NCI-H1930 (cell line): ENCODE measurements around the gene MFSD6.
"Not testable (repeated sequence)": the region's sequence is repeated elsewhere in the genome, so short reads cannot be mapped to it uniquely, and the experiment has no call there.

Experiments used
- DNase-seq, 2 experiments: peaks; one replicate each; lab custom pipeline; 2025; lab: John Stamatoyannopoulos, UW

Gene MFSD6

GRCh38 chr2:190466819-190467446 lies 58.8 kb downstream of the MFSD6 start:
- no peak for DNase-seq

- no peak for DNase-seq
Observed at GRCh38 chr2:190467575-190468083, 59.5 kb downstream of the MFSD6 start.

- DNase-seq = not testable (repeated sequence)
Observed at GRCh38 chr2:190468354-190468753, 60.2 kb downstream of the MFSD6 start.

GRCh38 chr2:190468814-190469569 lies 60.8 kb downstream of the MFSD6 start:
- DNase-seq = peak; percentile 20 to 77

- peak; percentile 39 to 71 for DNase-seq
Observed at GRCh38 chr2:190469771-190470170, 61.6 kb downstream of the MFSD6 start.

- no peak for DNase-seq
Observed at GRCh38 chr2:190470256-190470826, 62.2 kb downstream of the MFSD6 start.

GRCh38 chr2:190477661-190478454 lies 69.7 kb downstream of the MFSD6 start:
- no peak for DNase-seq

- DNase-seq = no peak
Observed at GRCh38 chr2:190478572-190479195, 70.5 kb downstream of the MFSD6 start.

- no peak for DNase-seq
Observed at GRCh38 chr2:190481339-190481738, 73.2 kb downstream of the MFSD6 start.

- DNase-seq = no peak
Observed at GRCh38 chr2:190482451-190482850, 74.3 kb downstream of the MFSD6 start.

- no peak for DNase-seq
Observed at GRCh38 chr2:190486037-190486623, 78.0 kb downstream of the MFSD6 start.

GRCh38 chr2:190488516-190489233 lies 80.5 kb downstream of the MFSD6 start:
- DNase-seq = no peak

- no peak for DNase-seq
Observed at GRCh38 chr2:190489475-190489874, 81.3 kb downstream of the MFSD6 start.

GRCh38 chr2:190490502-190490901 lies 82.3 kb downstream of the MFSD6 start:
- no peak for DNase-seq

- no peak for DNase-seq
Observed at GRCh38 chr2:190493095-190493494, 84.9 kb downstream of the MFSD6 start.

- not testable (repeated sequence) for DNase-seq
Observed at GRCh38 chr2:190494600-190495227, 86.6 kb downstream of the MFSD6 start.

- DNase-seq = peak in 1 of 2 experiments; percentile 17
Observed at GRCh38 chr2:190497428-190497827, 89.3 kb downstream of the MFSD6 start.

GRCh38 chr2:190499273-190499672 lies 91.1 kb downstream of the MFSD6 start:
- DNase-seq = no peak

GRCh38 chr2:190500054-190500502 lies 91.9 kb downstream of the MFSD6 start:
- no peak for DNase-seq

- no peak for DNase-seq
Observed at GRCh38 chr2:190501231-190501630, 93.1 kb downstream of the MFSD6 start.
